Activated CD8-positive, alpha-beta T cell treated with anti-CD3 and anti-CD28 coated beads for 36 hours (primary cell): ENCODE measurements around the gene APOBEC3G. TPM values are rescaled to one million over a fixed set of nuclear protein-coding genes. Genes with fewer than 3 reads are reported as not detected.

ENCODE experiments used
- ATAC-seq: fragments of 200-7000 bp; cut with Tn5 transposase; one replicate; pipeline ENCODE4 v1.10.0; 2021; ENCODE audit warnings: mild to moderate bottlenecking, moderate library complexity
- CTCF ChIA-PET: fragments of 350-600 bp; sonication (Branson Sonifier 250); formaldehyde crosslinking; loops from one replicate; lab custom pipeline; 2021; ENCODE audit warnings: antibody characterized with exemption; lab: Charles Lee
- POLR2A ChIA-PET: fragments of 350-600 bp; sonication (Branson Sonifier 250); formaldehyde crosslinking; loops from one replicate; lab custom pipeline; 2021; ENCODE audit warnings: antibody characterized with exemption; lab: Charles Lee
- DNase-seq: peaks from one replicate; pipeline ENCODE4 v3.0.0-alpha.2; 2020
- H3K27ac Mint-ChIP-seq: one replicate; pipeline ENCODE4 v1.8.0; 2021; ENCODE audit warnings: mild to moderate bottlenecking, mixed read lengths
- H3K27me3 Mint-ChIP-seq: one replicate; pipeline ENCODE4 v1.8.0; 2021; ENCODE audit warnings: mixed read lengths
- H3K36me3 Mint-ChIP-seq: one replicate; pipeline ENCODE4 v1.8.0; 2021; ENCODE audit warnings: low read depth, mixed read lengths
- H3K4me1 Mint-ChIP-seq: one replicate; pipeline ENCODE4 v1.8.0; 2021; ENCODE audit warnings: low read depth, mixed read lengths
- H3K4me3 Mint-ChIP-seq: one replicate; pipeline ENCODE4 v1.8.0; 2021; ENCODE audit warnings: mild to moderate bottlenecking, moderate library complexity, mixed read lengths
- H3K9me3 Mint-ChIP-seq: one replicate; pipeline ENCODE4 v1.8.0; 2021; ENCODE audit warnings: mixed read lengths
- CTCF ChIP-seq: fragments of 200-600 bp; IDR thresholded peaks from one replicate; pipeline ENCODE4 v1.8.0; 2022; ENCODE audit warnings: antibody characterized with exemption, mild to moderate bottlenecking
- intact Hi-C: fragments of 100-400 bp; cut with micrococcal nuclease; formaldehyde crosslinking; loops from one replicate; pipeline ENCODE4 v1.10.0; 2022
- total RNA-seq, 2 experiments: library from RNA; stranded (reverse); gene quantifications; one replicate each; pipeline ENCODE4 v1.2.3, GENCODE V29; 2021

Gene APOBEC3G
- total RNA-seq, 2 experiments from 2014 or later, result 66.0 to 66.5 TPM

- intact Hi-C loops, result loop anchor here (2.0 kb wide), 1 partner anchor 21 kb away; no protein-coding TSS in a partner anchor
Observed at GRCh38 chr22:39095971-39096370, 18.9 kb downstream of the APOBEC3G start.

GRCh38 chr22:39097098-39098020 is 20.3 kb downstream of the APOBEC3G start, which contains the start of gene APOBEC3H:
APOBEC3H (plus strand) TSS chr22:39097244; CDS start chr22:39100279, 3,035 bp downstream.
- peak; percentile 60 for ATAC-seq
- DNase-seq, result peak; percentile 82
- H3K9me3 Mint-ChIP-seq, result no peaks in the 10 kb centered on the region
- peak within 1 kb of the TSS; percentile 92 for H3K27ac Mint-ChIP-seq
- no peaks in the 10 kb centered on the region for H3K27me3 Mint-ChIP-seq
- peaks cover 80% of the 10 kb centered on the region for H3K4me1 Mint-ChIP-seq
- H3K36me3 Mint-ChIP-seq, result no peaks in the 10 kb centered on the region
- no peak for TF ChIP-seq CTCF
- ChIA-PET POLR2A (no interaction called here), CTCF (interaction anchor here (2.6 kb wide), 1 partner anchor 11 kb away, joined by 10 read pairs; no protein-coding TSS in a partner anchor)
- intact Hi-C loops, result no loop called here
- H3K4me3 Mint-ChIP-seq, result peak within 1 kb of the TSS; percentile 74

More at GRCh38 chr22:39095971-39096370, 18.9 kb downstream of the APOBEC3G start:
- Mint-ChIP-seq H3K36me3 (no peaks in the 10 kb centered on the region), H3K27me3 (no peaks in the 10 kb centered on the region), H3K27ac (peak overlapping the region; percentile 84), H3K4me3 (peak overlapping the region; percentile 7), H3K4me1 (peaks cover 89% of the 10 kb centered on the region), H3K9me3 (no peaks in the 10 kb centered on the region)
- CTCF ChIA-PET, result interaction anchor here (1.4 kb wide), 1 partner anchor 23 kb away, joined by 3 read pairs; no protein-coding TSS in a partner anchor
- ATAC-seq (no peak), DNase-seq (no peak)
- no peak for TF ChIP-seq CTCF
- POLR2A ChIA-PET, result interaction anchor here (0.6 kb wide), 1 partner anchor 10 kb away, joined by 5 read pairs; no protein-coding TSS in a partner anchor

GRCh38 chr22:39098026-39098425 is 21.0 kb downstream of the APOBEC3G start:
- Mint-ChIP-seq H3K4me3 (peak overlapping the region; percentile 74), H3K27me3 (no peaks in the 10 kb centered on the region), H3K27ac (peak overlapping the region; percentile 92), H3K36me3 (no peaks in the 10 kb centered on the region), H3K9me3 (no peaks in the 10 kb centered on the region), H3K4me1 (peaks cover 73% of the 10 kb centered on the region)
- POLR2A ChIA-PET, result interaction anchor here (0.6 to 1.6 kb wide), 3 partner anchors 12 to 227 kb away, joined by 3 to 5 read pairs (median 3); no protein-coding TSS in a partner anchor
- no peak for ATAC-seq
- peak; percentile 32 for DNase-seq
- no peak for TF ChIP-seq CTCF
- CTCF ChIA-PET, result interaction anchor here (1.4 to 2.6 kb wide), 5 partner anchors 10 to 37 kb away, joined by 4 to 10 read pairs (median 8); no protein-coding TSS in a partner anchor
- intact Hi-C loops, result no loop called here

GRCh38 chr22:39098576-39098975 is 21.5 kb downstream of the APOBEC3G start:
- intact Hi-C loops, result no loop called here
- ATAC-seq (no peak), DNase-seq (no peak)
- Mint-ChIP-seq H3K4me1 (peaks cover 72% of the 10 kb centered on the region), H3K36me3 (no peaks in the 10 kb centered on the region), H3K27ac (peak overlapping the region; percentile 92), H3K27me3 (no peaks in the 10 kb centered on the region), H3K4me3 (peak overlapping the region; percentile 46), H3K9me3 (no peaks in the 10 kb centered on the region)
- CTCF ChIA-PET, result interaction anchor here (0.7 to 2.6 kb wide), 6 partner anchors 10 to 37 kb away, joined by 3 to 10 read pairs (median 7); no protein-coding TSS in a partner anchor
- TF ChIP-seq CTCF, result no peak
- POLR2A ChIA-PET, result interaction anchor here (0.6 to 1.6 kb wide), 3 partner anchors 12 to 227 kb away, joined by 3 to 5 read pairs (median 3); no protein-coding TSS in a partner anchor
